DND-41 (cell line): ENCODE data around the gene PLEKHG2.

ENCODE experiments used
- EZH2 ChIP-seq: IDR thresholded peaks from 3 replicates; pipeline ENCODE4 v1.6.1; 2012; ENCODE audit warnings: borderline replicate concordance, low read depth, mild to moderate bottlenecking, moderate library complexity, low read length, inconsistent platforms; ENCODE audit not compliant: severe bottlenecking
- TF ChIP-seq, protein P1 (sequence below): IDR thresholded peaks from 2 replicates; pipeline ENCODE4 v1.5.1; 2012; ENCODE audit warnings: borderline replicate concordance, low read length, moderate library complexity, mild to moderate bottlenecking; ENCODE audit not compliant: poor library complexity, severe bottlenecking; ENCODE audit errors: extremely low read depth

- TF ChIP-seq, protein P1, sequence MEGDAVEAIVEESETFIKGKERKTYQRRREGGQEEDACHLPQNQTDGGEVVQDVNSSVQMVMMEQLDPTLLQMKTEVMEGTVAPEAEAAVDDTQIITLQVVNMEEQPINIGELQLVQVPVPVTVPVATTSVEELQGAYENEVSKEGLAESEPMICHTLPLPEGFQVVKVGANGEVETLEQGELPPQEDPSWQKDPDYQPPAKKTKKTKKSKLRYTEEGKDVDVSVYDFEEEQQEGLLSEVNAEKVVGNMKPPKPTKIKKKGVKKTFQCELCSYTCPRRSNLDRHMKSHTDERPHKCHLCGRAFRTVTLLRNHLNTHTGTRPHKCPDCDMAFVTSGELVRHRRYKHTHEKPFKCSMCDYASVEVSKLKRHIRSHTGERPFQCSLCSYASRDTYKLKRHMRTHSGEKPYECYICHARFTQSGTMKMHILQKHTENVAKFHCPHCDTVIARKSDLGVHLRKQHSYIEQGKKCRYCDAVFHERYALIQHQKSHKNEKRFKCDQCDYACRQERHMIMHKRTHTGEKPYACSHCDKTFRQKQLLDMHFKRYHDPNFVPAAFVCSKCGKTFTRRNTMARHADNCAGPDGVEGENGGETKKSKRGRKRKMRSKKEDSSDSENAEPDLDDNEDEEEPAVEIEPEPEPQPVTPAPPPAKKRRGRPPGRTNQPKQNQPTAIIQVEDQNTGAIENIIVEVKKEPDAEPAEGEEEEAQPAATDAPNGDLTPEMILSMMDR, result no peak
- no peak for TF ChIP-seq EZH2
Measured at GRCh38 chr19:39402346-39403300, 9.8 kb upstream of the PLEKHG2 start.
